GM19025 (cell line): ENCODE measurements around the gene KDM3A.

Experiments
- ATAC-seq: cut with Tn5 transposase; IDR thresholded peaks from one replicate; pipeline ENCODE4 v1.9.1; 2021; ENCODE audit warnings: mild to moderate bottlenecking, low read depth, moderate library complexity; ENCODE audit not compliant: unreplicated experiment

The KDM3A gene

DNA sequence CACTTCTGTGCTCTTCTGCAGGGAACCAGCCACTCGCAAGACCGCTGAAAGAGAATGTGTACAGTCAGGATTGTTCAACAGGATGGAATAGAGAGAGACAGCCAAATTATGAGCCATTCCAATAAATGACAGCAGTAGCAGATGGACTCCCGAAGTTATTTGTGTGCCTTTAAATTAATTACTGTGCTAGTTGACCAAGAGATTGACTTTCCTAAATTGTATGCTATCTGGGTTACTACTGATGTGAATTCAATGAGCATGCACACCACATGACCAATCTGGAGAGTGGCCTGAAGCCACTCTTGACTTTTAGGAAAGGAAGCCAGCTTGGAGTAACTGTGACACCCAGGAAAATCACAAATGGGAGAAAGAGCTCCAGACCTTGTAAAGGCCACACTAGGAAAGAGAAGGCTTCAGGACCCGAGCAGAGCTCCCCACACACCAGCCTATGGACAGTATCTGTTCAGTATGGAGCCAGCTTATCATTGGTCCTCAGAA, 69.3 kb downstream of the KDM3A start:
- ATAC-seq, result no peak

DNA sequence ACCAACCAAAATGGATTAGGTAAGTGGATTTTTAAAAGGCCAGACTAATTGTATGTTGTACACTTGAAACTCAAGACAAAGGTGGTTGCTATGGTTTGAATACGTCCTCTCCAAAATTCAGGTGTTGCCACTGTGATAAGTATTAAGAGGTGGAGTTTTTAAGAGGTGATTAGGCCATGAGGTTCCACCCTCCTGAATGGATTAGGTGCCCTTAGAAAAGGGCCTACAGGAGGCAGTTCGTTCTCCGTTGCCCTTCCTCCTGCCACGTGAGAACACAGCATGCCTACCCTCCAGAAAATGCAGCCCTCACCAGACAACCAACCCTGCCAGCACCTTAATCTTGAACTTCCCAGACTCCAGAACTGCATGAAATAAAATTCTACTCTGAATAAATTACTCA, 70.9 kb downstream of the KDM3A start:
- no peak for ATAC-seq

DNA sequence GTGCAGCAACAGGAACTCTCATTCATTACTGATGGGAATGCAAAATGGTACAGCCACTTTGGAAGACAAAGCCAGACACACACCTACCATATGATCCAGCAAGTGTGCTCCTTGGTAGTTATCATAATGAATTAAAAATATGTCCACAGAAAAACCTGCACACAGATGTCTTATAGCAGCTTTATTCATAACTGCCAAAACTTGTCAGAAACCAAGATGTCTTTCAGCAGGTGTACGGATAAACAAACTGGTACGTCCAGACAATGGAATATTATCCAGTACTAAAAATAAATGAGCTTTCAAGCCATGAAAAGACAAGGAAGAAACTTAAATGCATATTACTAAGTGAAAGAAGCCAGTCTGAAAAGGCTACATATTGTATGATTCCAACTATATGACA, 71.7 kb downstream of the KDM3A start:
- ATAC-seq, result no peak

DNA sequence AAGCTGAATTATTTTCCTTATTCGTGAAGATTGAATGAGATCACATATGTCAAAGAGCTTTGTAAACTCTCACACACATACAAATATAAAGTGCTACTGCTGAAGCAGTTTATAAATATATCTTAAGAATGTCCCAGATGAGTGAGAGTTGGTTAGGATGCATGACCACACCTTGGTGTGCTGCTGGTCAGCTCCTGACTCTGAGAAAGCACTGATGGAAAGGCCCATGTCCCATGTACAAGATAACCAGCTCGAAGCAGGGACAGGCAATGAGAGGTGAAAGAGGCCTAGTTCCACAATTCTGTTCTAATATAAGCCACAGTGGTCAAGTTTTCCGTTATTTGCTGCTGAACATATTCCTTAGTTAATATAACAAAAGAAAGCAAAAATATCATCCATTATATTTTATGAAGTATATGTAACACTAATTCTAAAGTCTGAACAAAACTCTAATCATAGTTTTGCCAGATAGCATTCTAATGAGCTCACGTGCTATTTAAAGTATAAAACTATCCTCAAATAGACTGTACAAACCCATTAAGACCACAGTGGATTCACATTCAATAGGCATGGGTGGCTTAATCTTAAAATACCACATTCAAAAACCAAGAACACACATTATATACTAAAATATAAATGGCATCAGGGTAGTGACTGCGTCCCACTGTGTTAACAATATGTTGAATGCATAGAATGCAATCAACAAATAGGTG, 72.9 kb downstream of the KDM3A start:
- no peak for ATAC-seq

GRCh38 chr2:86518481-86518880, 77.3 kb downstream of the KDM3A start:
- ATAC-seq, result no peak

DNA sequence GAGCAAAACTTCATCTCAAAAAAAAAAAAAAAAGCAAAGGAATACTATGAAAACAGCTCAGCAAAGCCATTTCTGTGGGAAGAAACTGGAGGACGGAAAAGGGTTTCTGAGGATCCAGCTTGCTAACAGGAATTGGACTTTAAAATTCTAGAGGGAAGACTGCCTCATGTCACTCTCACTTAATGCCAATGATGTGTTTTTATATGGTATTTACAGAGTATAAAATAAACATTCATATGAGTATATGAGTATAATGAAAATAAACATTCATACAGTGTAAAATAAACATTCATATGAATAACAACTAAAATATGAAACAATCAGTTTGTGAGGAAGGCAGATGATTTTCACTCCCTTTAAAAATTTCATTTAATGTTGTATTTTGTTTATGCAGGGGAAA, 78.2 kb downstream of the KDM3A start:
- ATAC-seq, result no peak

- no peak for ATAC-seq
Measured at GRCh38 chr2:86520153-86520552, 79.0 kb downstream of the KDM3A start.

- ATAC-seq, result no peak
Measured at GRCh38 chr2:86521922-86522321, 80.8 kb downstream of the KDM3A start.

DNA sequence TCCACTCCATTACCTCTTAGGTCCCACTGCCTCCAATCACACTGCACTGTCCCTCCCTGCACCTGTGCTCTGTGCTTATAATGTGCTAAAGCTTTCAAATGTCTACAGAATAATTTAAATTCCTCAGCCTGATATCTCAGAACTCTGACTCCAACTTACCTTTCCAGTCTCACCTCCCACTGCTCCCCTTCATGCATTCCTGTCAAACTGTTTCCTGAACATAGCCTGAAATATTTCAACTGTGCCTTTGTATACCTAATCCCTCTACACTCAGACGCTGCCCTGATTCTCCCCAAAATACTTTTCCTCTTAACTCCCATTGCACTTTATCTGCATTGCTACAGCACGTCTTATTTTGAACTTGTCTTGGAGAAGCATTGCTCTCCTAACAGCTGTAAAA, 81.5 kb downstream of the KDM3A start:
- no peak for ATAC-seq

DNA sequence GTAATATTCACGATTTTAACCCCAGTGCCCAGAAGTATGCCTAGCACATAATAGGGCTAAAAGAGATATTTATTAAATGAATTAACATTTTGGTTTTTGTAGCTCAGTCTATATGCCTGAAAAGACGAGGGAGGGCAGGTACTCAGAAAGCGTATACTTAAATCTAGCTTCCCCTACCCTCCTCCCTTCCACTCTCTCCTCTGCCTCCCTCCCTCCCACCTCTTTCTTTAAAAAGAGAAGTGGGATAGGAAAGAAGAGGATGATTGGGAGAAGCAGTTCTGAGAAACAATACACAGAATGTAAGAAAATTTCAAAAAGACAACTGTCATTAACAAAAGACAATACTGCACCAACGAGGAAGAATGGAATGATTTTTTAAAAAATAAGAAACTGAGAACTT, 82.3 kb downstream of the KDM3A start:
- no peak for ATAC-seq

- no peak for ATAC-seq
Measured at GRCh38 chr2:86525421-86526340, 84.5 kb downstream of the KDM3A start.

DNA sequence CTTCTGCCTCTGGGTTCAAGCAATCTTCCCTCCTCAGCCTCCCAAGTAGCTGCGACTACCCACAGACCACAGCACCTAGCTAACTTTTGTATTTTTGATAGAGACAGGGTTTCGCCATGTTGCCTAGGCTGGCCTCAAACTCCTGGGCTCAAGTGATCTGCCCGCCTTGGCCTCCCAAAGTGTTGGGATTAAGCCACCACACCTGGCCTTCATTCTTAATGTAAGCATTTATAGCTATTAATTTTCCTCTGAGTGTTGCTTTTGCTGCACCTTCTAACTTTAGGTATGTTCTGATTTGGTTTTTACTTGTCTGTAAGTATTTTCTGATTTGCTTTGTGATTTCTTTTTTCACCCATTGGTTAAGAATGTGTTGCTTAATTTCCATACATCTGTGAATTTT, 92.4 kb downstream of the KDM3A start:
- ATAC-seq, result no peak

- ATAC-seq, result no peak
Measured at GRCh38 chr2:86541334-86541733, 100.2 kb downstream of the KDM3A start.
